Activated CD4-positive, alpha-beta T cell treated with anti-CD3 and anti-CD28 coated beads for 36 hours (primary cell): ENCODE measurements around the gene MAPK9. TPM values are rescaled to one million over a fixed set of nuclear protein-coding genes. Genes with fewer than 3 reads are reported as not detected.

Source experiments
- ATAC-seq: fragments of 200-7000 bp; cut with Tn5 transposase; one replicate; pipeline ENCODE4 v1.10.0; 2021; ENCODE audit warnings: mild to moderate bottlenecking, moderate library complexity
- CTCF ChIA-PET: fragments of 350-600 bp; sonication (Branson Sonifier 250); formaldehyde crosslinking; loops from one replicate; lab custom pipeline; 2021; ENCODE audit warnings: antibody characterized with exemption; lab: Charles Lee
- POLR2A ChIA-PET: fragments of 350-600 bp; sonication (Branson Sonifier 250); formaldehyde crosslinking; loops from one replicate; lab custom pipeline; 2021; ENCODE audit warnings: antibody characterized with exemption, inconsistent platforms; lab: Charles Lee
- DNase-seq: peaks from one replicate; pipeline ENCODE4 v3.0.0-alpha.2; 2020
- H3K27ac Mint-ChIP-seq: one replicate; pipeline ENCODE4 v1.8.0; 2021; ENCODE audit warnings: mixed read lengths
- H3K27me3 Mint-ChIP-seq: one replicate; pipeline ENCODE4 v1.8.0; 2021; ENCODE audit warnings: mixed read lengths
- H3K36me3 Mint-ChIP-seq: one replicate; pipeline ENCODE4 v1.8.0; 2021; ENCODE audit warnings: low read depth, mixed read lengths
- H3K4me1 Mint-ChIP-seq: one replicate; pipeline ENCODE4 v1.8.0; 2021; ENCODE audit warnings: mixed read lengths
- H3K4me3 Mint-ChIP-seq: one replicate; pipeline ENCODE4 v1.8.0; 2021; ENCODE audit warnings: mild to moderate bottlenecking, moderate library complexity, mixed read lengths
- H3K9me3 Mint-ChIP-seq: one replicate; pipeline ENCODE4 v1.8.0; 2021; ENCODE audit warnings: low read depth, mixed read lengths
- intact Hi-C, 2 experiments: fragments of 100-400 bp; cut with DNase I in 1 of 2; cut with micrococcal nuclease in 1 of 2; formaldehyde crosslinking; loops; one replicate each; pipeline versions ENCODE4 v1.14.2 to v1.15.1; 2022 to 2024; cut with DNase I, micrococcal nuclease
- total RNA-seq, 2 experiments: library from RNA; stranded (reverse); gene quantifications; one replicate each; pipeline ENCODE4 v1.2.3, GENCODE V29; 2021

Gene MAPK9
- total RNA-seq, 2 experiments from 2014 or later, result 37.0 to 38.1 TPM

DNA sequence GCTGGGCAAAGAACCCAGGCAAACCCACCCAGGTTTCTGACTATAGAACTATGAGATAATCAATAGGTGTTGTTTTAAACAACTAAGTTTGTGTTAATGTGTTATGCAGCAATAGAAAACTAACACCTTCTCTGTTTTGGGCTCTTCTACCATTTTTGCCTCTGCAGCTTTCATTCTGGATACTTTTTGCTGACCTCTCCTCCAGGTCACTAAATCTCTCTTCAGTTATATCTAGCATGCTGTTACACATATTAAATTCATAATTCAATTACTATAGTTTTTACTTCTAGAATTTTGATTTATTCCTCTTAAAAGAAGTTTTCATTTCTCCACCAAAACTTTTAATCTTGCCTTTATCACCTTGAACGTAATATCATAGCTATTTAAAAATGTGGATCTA lies 17.2 kb downstream of the MAPK9 start:
- ATAC-seq (no peak), DNase-seq (no peak)
- intact Hi-C loops, result no loop called here
- Mint-ChIP-seq H3K4me1 (no peaks in the 10 kb centered on the region), H3K4me3 (no peak overlapping the region), H3K9me3 (peaks cover 35% of the 10 kb centered on the region), H3K36me3 (peaks cover 82% of the 10 kb centered on the region), H3K27ac (no peak overlapping the region), H3K27me3 (no peaks in the 10 kb centered on the region)
- ChIA-PET CTCF (interaction anchor here (1.1 kb wide), 1 partner anchor 19 kb away, joined by 4 read pairs; no protein-coding TSS in a partner anchor), POLR2A (no interaction called here)

GRCh38 chr5:180271221-180271620 lies 20.7 kb downstream of the MAPK9 start:
- CTCF ChIA-PET, result interaction anchor here (1.7 kb wide), 1 partner anchor 22 kb away, joined by 8 read pairs; no protein-coding TSS in a partner anchor
- POLR2A ChIA-PET, result no interaction called here
- ATAC-seq, result no peak
- H3K4me3 Mint-ChIP-seq, result no peak overlapping the region
- DNase-seq, result no peak
- H3K9me3 Mint-ChIP-seq, result peaks cover 37% of the 10 kb centered on the region
- no peaks in the 10 kb centered on the region for H3K4me1 Mint-ChIP-seq
- H3K36me3 Mint-ChIP-seq, result peaks cover 85% of the 10 kb centered on the region
- no peak overlapping the region for H3K27ac Mint-ChIP-seq
- intact Hi-C loops, result no loop called here
- no peaks in the 10 kb centered on the region for H3K27me3 Mint-ChIP-seq

- H3K4me1 Mint-ChIP-seq, result no peaks in the 10 kb centered on the region
- no peak overlapping the region for H3K27ac Mint-ChIP-seq
- DNase-seq (no peak), ATAC-seq (no peak)
- peaks cover 94% of the 10 kb centered on the region for H3K36me3 Mint-ChIP-seq
- ChIA-PET POLR2A (no interaction called here), CTCF (no interaction called here)
- H3K4me3 Mint-ChIP-seq, result no peak overlapping the region
- intact Hi-C loops, result no loop called here
- H3K27me3 Mint-ChIP-seq, result no peaks in the 10 kb centered on the region
- peaks cover 60% of the 10 kb centered on the region for H3K9me3 Mint-ChIP-seq
Measured at GRCh38 chr5:180259260-180259611, 32.6 kb downstream of the MAPK9 start.

- Mint-ChIP-seq H3K27ac (no peak overlapping the region), H3K9me3 (peaks cover 57% of the 10 kb centered on the region), H3K27me3 (no peaks in the 10 kb centered on the region), H3K36me3 (peaks cover 91% of the 10 kb centered on the region), H3K4me1 (no peaks in the 10 kb centered on the region), H3K4me3 (no peak overlapping the region)
- intact Hi-C loops, result no loop called here
- no peak for ATAC-seq
- no peak for DNase-seq
- POLR2A ChIA-PET, result no interaction called here
- CTCF ChIA-PET, result no interaction called here
Measured at GRCh38 chr5:180253036-180253824, 38.7 kb downstream of the MAPK9 start.

- Mint-ChIP-seq H3K27ac (no peak overlapping the region), H3K9me3 (peaks cover 49% of the 10 kb centered on the region), H3K4me1 (no peaks in the 10 kb centered on the region), H3K36me3 (peaks cover 90% of the 10 kb centered on the region), H3K27me3 (no peaks in the 10 kb centered on the region), H3K4me3 (no peak overlapping the region)
- CTCF ChIA-PET, result no interaction called here
- POLR2A ChIA-PET, result no interaction called here
- DNase-seq (no peak), ATAC-seq (no peak)
- intact Hi-C loops, result no loop called here
Measured at GRCh38 chr5:180251887-180252286, 40.0 kb downstream of the MAPK9 start.

- intact Hi-C loops, result no loop called here
- ChIA-PET POLR2A (no interaction called here), CTCF (no interaction called here)
- DNase-seq (no peak), ATAC-seq (no peak)
- no peaks in the 10 kb centered on the region for H3K27me3 Mint-ChIP-seq
- peaks cover 93% of the 10 kb centered on the region for H3K36me3 Mint-ChIP-seq
- H3K9me3 Mint-ChIP-seq, result peaks cover 54% of the 10 kb centered on the region
- H3K4me3 Mint-ChIP-seq, result no peak overlapping the region
- no peaks in the 10 kb centered on the region for H3K4me1 Mint-ChIP-seq
- H3K27ac Mint-ChIP-seq, result no peak overlapping the region
Measured at GRCh38 chr5:180251141-180251540, 40.7 kb downstream of the MAPK9 start.

DNA sequence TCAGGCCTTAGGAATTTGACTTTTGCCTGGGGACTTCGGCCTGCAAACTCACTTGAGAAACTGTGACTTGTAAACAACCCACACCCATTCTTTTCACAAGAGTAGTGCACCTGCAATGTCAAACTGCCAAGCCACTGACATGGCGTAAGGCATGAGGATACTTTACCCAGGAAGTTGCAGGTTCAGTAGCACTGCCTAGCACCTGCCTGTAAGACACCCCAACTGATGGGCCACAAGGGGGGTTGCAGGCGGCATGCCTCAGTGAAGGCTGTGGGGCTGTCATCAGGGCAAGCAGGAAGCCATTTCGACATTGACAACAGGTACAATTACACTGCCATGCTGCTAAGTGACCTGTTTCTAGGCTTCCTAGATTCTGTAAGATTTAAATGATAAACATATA lies 41.6 kb downstream of the MAPK9 start:
- ATAC-seq (no peak), DNase-seq (no peak)
- H3K36me3 Mint-ChIP-seq, result peaks cover 92% of the 10 kb centered on the region
- no peaks in the 10 kb centered on the region for H3K27me3 Mint-ChIP-seq
- H3K9me3 Mint-ChIP-seq, result peaks cover 51% of the 10 kb centered on the region
- H3K4me1 Mint-ChIP-seq, result no peaks in the 10 kb centered on the region
- no peak overlapping the region for H3K27ac Mint-ChIP-seq
- intact Hi-C loops, result no loop called here
- ChIA-PET CTCF (no interaction called here), POLR2A (no interaction called here)
- H3K4me3 Mint-ChIP-seq, result no peak overlapping the region

DNA sequence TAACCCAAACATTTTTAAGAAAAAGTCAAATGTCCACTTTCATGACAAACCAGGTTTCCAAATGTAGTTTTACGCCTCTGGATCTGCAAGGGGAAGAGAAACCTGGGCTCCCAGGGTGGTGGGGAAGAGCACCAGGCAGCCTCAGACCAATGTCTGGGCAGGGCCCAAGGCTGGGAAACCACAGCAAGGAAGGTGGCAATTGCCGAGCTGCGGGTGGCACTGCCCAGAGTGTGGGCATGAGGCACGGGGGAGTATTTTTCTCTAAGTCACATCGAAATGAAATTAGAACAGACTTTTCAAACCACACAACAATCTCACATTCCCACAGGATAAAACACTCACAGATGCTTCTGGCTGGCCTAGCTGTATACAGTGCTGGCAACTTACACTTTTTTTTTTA lies 50.3 kb downstream of the MAPK9 start:
- ChIA-PET CTCF (no interaction called here), POLR2A (no interaction called here)
- intact Hi-C loops, result no loop called here
- H3K27ac Mint-ChIP-seq, result no peak overlapping the region
- no peak for ATAC-seq
- H3K4me3 Mint-ChIP-seq, result no peak overlapping the region
- no peaks in the 10 kb centered on the region for H3K4me1 Mint-ChIP-seq
- H3K27me3 Mint-ChIP-seq, result no peaks in the 10 kb centered on the region
- H3K36me3 Mint-ChIP-seq, result peaks cover 95% of the 10 kb centered on the region
- H3K9me3 Mint-ChIP-seq, result peaks cover 26% of the 10 kb centered on the region
- DNase-seq, result no peak

- no peaks in the 10 kb centered on the region for H3K27me3 Mint-ChIP-seq
- no peak overlapping the region for H3K27ac Mint-ChIP-seq
- peaks cover 98% of the 10 kb centered on the region for H3K36me3 Mint-ChIP-seq
- CTCF ChIA-PET, result no interaction called here
- POLR2A ChIA-PET, result no interaction called here
- DNase-seq, result no peak
- no peaks in the 10 kb centered on the region for H3K4me1 Mint-ChIP-seq
- peaks cover 18% of the 10 kb centered on the region for H3K9me3 Mint-ChIP-seq
- intact Hi-C loops, result no loop called here
- no peak for ATAC-seq
- no peak overlapping the region for H3K4me3 Mint-ChIP-seq
Measured at GRCh38 chr5:180238631-180239030, 53.3 kb downstream of the MAPK9 start.

- Mint-ChIP-seq H3K36me3 (peaks cover 89% of the 10 kb centered on the region), H3K4me3 (no peak overlapping the region)
- POLR2A ChIA-PET, result no interaction called here
Measured at GRCh38 chr5:180235846-180236245, 56.0 kb downstream of the MAPK9 start.

GRCh38 chr5:180235077-180235476 lies 56.8 kb downstream of the MAPK9 start:
- H3K27me3 Mint-ChIP-seq, result no peaks in the 10 kb centered on the region
- no peak overlapping the region for H3K27ac Mint-ChIP-seq
- intact Hi-C loops, result no loop called here
- H3K36me3 Mint-ChIP-seq, result peaks cover 89% of the 10 kb centered on the region
- ATAC-seq, result no peak
- POLR2A ChIA-PET, result no interaction called here
- no peak overlapping the region for H3K4me3 Mint-ChIP-seq
- H3K4me1 Mint-ChIP-seq, result no peaks in the 10 kb centered on the region
- H3K9me3 Mint-ChIP-seq, result peaks cover 15% of the 10 kb centered on the region
- CTCF ChIA-PET, result no interaction called here
- no peak for DNase-seq

More at GRCh38 chr5:180235846-180236245, 56.0 kb downstream of the MAPK9 start:
- H3K27ac Mint-ChIP-seq, result no peak overlapping the region
- peaks cover 15% of the 10 kb centered on the region for H3K9me3 Mint-ChIP-seq
- DNase-seq (no peak), ATAC-seq (no peak)
- H3K4me1 Mint-ChIP-seq, result no peaks in the 10 kb centered on the region
- CTCF ChIA-PET, result no interaction called here
- intact Hi-C loops, result no loop called here
- no peaks in the 10 kb centered on the region for H3K27me3 Mint-ChIP-seq

DNA sequence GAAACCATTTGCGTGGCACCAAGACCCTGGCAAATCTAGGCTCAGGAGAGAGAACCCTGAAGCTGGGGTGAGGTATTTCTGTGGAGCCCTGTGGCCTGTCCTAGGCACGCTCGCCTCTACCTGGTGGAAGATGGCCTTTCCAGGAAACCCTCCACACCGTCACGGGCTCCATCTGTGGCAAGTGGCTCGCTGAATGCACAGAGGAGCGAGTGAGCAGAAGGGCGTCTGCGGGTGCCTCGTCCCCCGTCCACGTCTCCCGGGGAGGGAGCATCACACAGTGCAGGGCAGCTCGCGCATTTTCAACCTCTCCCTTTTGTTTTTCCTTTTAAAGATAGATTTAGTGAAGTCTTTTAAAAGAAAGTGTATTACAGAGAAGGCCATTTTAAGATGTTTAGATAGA lies 57.6 kb downstream of the MAPK9 start:
- peaks cover 84% of the 10 kb centered on the region for H3K36me3 Mint-ChIP-seq
- peaks cover 12% of the 10 kb centered on the region for H3K9me3 Mint-ChIP-seq
- no peaks in the 10 kb centered on the region for H3K27me3 Mint-ChIP-seq
- ATAC-seq (no peak), DNase-seq (no peak)
- no peaks in the 10 kb centered on the region for H3K4me1 Mint-ChIP-seq
- POLR2A ChIA-PET, result no interaction called here
- H3K4me3 Mint-ChIP-seq, result no peak overlapping the region
- intact Hi-C loops, result no loop called here
- CTCF ChIA-PET, result no interaction called here
- H3K27ac Mint-ChIP-seq, result no peak overlapping the region
